Ovary (tissue), 9 donors: Measurements from ENCODE around the gene SOD2. TPM values are rescaled to one million over a fixed set of nuclear protein-coding genes. Genes with fewer than 3 reads are reported as not detected.
A peak's percentile ranks its signal among the peaks of the same experiment; 100 is the strongest.

Experiments used
- DNase-seq, 5 donors: peaks; one replicate each; pipeline ENCODE4 v3.0.0-alpha.2; 2019 to 2020
- H3K27ac ChIP-seq, 2 donors: fragments of 200-600 bp; one replicate each; pipeline versions ENCODE4 v1.5.1 to v1.8.0; 2019 to 2022
- H3K27me3 ChIP-seq: fragments of 200-600 bp; one replicate; pipeline ENCODE4 v1.8.0; 2022
- H3K36me3 ChIP-seq: fragments of 200-600 bp; sonication (generic); one replicate; pipeline ENCODE4 v1.5.1; 2019
- H3K4me1 ChIP-seq: one replicate; pipeline ENCODE4 v1.8.1; 2013; ENCODE audit warnings: mild to moderate bottlenecking, moderate library complexity; ENCODE audit not compliant: insufficient read depth
- H3K4me3 ChIP-seq: fragments of 200-600 bp; sonication (generic); one replicate; pipeline ENCODE4 v1.5.1; 2017
- H3K9me3 ChIP-seq, 2 donors: fragments of 200-600 bp in 1 of 2; sonication (generic) in 1 of 2; one replicate each; pipeline versions ENCODE4 v1.5.1 to v1.8.1; 2013 to 2019; ENCODE audit warnings: mild to moderate bottlenecking in 1 of 2, moderate library complexity in 1 of 2
- CTCF ChIP-seq, 3 donors: fragments of 450-650 bp in 2 of 3; fragments of 200-600 bp in 1 of 3; IDR thresholded peaks; one replicate each; pipeline versions ENCODE4 v1.5.1 to v1.8.0; 2016 to 2022; ENCODE audit warnings: antibody characterized with exemption in 3 of 3, mild to moderate bottlenecking in 1 of 3
- EP300 ChIP-seq: sonication (generic); formaldehyde crosslinking; IDR thresholded peaks from one replicate; pipeline ENCODE4 v1.6.1; 2017; ENCODE audit warnings: antibody characterized with exemption
- POLR2A ChIP-seq: fragments of 450-650 bp; IDR thresholded peaks from one replicate; pipeline ENCODE4 v1.6.1; 2017; ENCODE audit warnings: antibody characterized with exemption, mild to moderate bottlenecking, moderate library complexity
- WGBS, 3 donors: extraction: QIAGEN DNeasy Blood & Tissue Kit in 1 of 3; methylation state at CpG; one replicate each; pipeline versions ENCODE4 v1.1.5 to v1.1.7; 2013 to 2017; 5-methylcytosine and 5-hydroxymethylcytosine counted together
- intact Hi-C, 4 donors: fragments of 100-400 bp; cut with DNase I; formaldehyde crosslinking; loops; one replicate each; pipeline versions ENCODE4 v1.11.0 to v1.15.1; 2022 to 2023
- polyA plus RNA-seq, 2 donors: library from polyadenylated mRNA; stranded (reverse); fragments of 200-250 nt in 1 of 2; fragments of 350-450 nt in 1 of 2; fragmentation: Illumina TruSeq in 1 of 2; extraction: RNeasy Lipid Tissue Mini Kit (QIAGEN cat#74804) in 1 of 2; gene quantifications; one replicate each; pipeline ENCODE4 v1.2.3, GENCODE V29; 2013 to 2014
- total RNA-seq, 7 donors: library from RNA; depleted of rRNA in 2 of 7; stranded (reverse); fragments of >200 nt in 2 of 7; fragmentation: NEBNext Ultra II Directional in 3 of 7; extraction: Animal tissue kit (Norgen Biotek cat#: 25700) in 3 of 7; gene quantifications; one replicate each; pipeline versions ENCODE4 v1.1.0 to v1.2.4, GENCODE V29; 2016 to 2023
- donor health status: DM: no; HTN: no; CAD: no; lungs with moderate emphysema.
- donor health status: DM: no; HTN: no; CAD: no.
- donor health status: Bipolar disorder and iron deficiency.
- donor health status: DM: yes; HTN: yes; CAD: no.
- donor health status: DM: no; HTN: no; CAD: no.
- donor health status: DM: yes; HTN: yes; CAD: no.

The SOD2 gene
- total and polyA plus RNA-seq, 9 donors = 130 to 580 (median 190) TPM

DNA sequence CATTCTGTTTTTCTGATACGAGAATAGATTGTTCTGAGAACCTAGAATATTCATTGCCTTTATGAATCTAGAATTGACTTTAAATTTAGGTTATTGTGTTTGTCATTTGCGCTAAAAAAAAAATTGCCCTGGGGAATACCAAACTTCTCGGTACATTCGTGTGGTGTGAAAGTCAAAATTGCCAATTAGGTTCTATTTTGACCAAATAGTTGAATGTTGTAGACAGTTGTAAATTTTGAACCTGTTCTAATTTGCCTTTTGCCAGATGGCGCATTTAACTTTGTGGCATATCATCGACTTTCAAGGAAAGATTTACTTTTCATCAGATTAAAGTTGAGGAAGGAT, 37.3 kb upstream of the SOD2 start:
- Histone ChIP-seq H3K4me1 (peaks cover 10% of the 10 kb centered on the region), H3K9me3 (no peaks in the 10 kb centered on the region), H3K36me3 (no peaks in the 10 kb centered on the region), H3K27me3 (no peaks in the 10 kb centered on the region), H3K27ac (no peak overlapping the region), H3K4me3 (no peak overlapping the region)
- WGBS, 3 donors = 77 to 84% (median 80%) methylated on average over 6 of the region's 6 CpGs
- intact Hi-C loops = no loop called here
- no peak for DNase-seq
- TF ChIP-seq EP300 (no peak), POLR2A (no peak), CTCF (IDR thresholded peaks at IDR 0.05) (no peak)

GRCh38 chr6:159729598-159730331, 36.7 kb upstream of the SOD2 start:
- intact Hi-C loops = no loop called here
- TF ChIP-seq EP300 (no peak), POLR2A (no peak), CTCF (IDR thresholded peaks at IDR 0.05) (no peak)
- no peak overlapping the region for H3K27ac ChIP-seq
- no peaks in the 10 kb centered on the region for H3K27me3 ChIP-seq
- no peak overlapping the region for H3K4me3 ChIP-seq
- WGBS, 3 donors = 20 to 35% (median 26%) methylated on average over 4 of the region's 4 CpGs
- H3K9me3 ChIP-seq = no peaks in the 10 kb centered on the region
- peaks cover 10% of the 10 kb centered on the region for H3K4me1 ChIP-seq
- no peaks in the 10 kb centered on the region for H3K36me3 ChIP-seq
- DNase-seq = no peak

DNA sequence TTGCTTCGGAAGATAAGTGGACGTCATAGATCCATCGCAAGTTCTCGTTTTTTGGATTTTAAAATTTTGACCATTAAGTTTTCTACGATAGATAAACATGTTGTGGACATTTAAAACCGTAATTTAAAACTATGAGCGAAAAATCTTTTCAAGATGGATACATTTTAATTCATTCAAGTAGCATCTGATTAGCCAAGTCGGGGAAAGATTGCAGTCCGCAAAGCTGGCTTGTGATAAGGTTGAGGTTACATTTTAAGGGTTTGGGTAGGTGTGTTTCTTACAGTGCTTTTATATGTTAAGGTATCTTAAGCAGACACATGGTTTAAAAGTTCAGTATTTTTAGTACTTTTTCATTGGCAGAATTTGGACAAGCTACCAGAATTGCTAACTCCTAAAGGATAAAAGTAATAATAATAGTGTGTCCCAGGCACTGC, 35.5 kb upstream of the SOD2 start:
- 2 to 3% (median 2%) methylated on average over 9 of the region's 9 CpGs for WGBS, 3 donors
- intact Hi-C loops = no loop called here
- TF ChIP-seq CTCF (IDR thresholded peaks at IDR 0.05) = no peak
- peak overlapping the region; percentile 72 for H3K4me3 ChIP-seq
- no peaks in the 10 kb centered on the region for H3K36me3 ChIP-seq
- no peaks in the 10 kb centered on the region for H3K9me3 ChIP-seq
- peaks cover 10% of the 10 kb centered on the region for H3K4me1 ChIP-seq
- DNase-seq = no peak
- H3K27me3 ChIP-seq = no peaks in the 10 kb centered on the region
- H3K27ac ChIP-seq = peak overlapping the region in 1 of 2 donors; percentile 100

DNA sequence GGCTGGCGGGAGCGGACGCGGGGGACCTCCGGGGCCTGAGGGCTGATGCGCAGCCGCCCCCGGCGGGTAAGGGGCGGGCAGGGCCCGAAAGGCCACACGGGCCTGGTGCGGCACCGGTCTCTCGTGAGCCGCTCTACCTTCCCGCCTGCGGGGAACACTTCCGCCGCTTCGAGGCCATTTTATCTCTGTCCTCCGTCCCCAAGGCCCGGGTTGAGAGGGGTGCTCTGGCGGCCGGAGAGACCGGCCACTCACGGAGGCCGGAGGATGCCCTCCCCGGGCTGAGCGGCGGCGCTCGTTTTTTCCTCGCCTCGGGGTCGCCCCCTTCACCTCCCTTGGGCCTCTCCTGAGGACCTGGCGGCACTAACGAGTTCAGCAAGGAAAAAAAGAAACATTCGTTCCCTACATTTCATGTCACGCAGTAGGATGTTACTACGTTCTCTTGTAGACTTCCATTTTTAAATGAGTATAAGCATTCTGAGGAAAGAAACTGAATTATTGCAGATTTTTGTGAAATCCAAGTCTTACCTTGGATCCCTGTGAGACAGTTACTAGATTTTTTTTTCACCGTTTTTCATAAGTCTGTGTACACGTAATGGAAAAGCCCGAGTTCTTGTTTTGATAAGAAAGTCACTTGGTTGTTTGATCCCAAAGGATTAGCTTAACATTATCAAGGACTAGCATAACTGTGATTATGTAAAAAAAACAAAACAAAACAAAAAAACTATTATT, 34.8 kb upstream of the SOD2 start:
- 0 to 1% (median 1%) methylated on average over 29 to 44 of the region's 44 CpGs for WGBS, 3 donors
- Histone ChIP-seq H3K27me3 (no peaks in the 10 kb centered on the region), H3K36me3 (no peaks in the 10 kb centered on the region), H3K4me3 (peak overlapping the region; percentile 72), H3K9me3 (no peaks in the 10 kb centered on the region), H3K4me1 (peaks cover 10% of the 10 kb centered on the region), H3K27ac (peak overlapping the region; percentile 94 to 100)
- TF ChIP-seq CTCF (IDR thresholded peaks at IDR 0.05) = peak in 1 of 3 donors; percentile 5
- no peak for TF ChIP-seq EP300
- TF ChIP-seq POLR2A = no peak
- intact Hi-C loops = loop anchor here in 2 of 4 donors (2.0 kb wide), 1 partner anchor 35 kb away; the partner anchor contains the start of gene SOD2 (in 2 of the 2)
- no peak for DNase-seq
